Ramos (cell line): ENCODE results near the gene MTMR1.

Experiments used
- in situ Hi-C: fragments of 300-500 bp; cut with MboI; formaldehyde crosslinking; loops from one replicate; pipeline ENCODE4 v1.14.3; 2022; ENCODE audit warnings: low sequenced_read_pairs; ENCODE audit not compliant: unreplicated experiment

Gene MTMR1

DNA sequence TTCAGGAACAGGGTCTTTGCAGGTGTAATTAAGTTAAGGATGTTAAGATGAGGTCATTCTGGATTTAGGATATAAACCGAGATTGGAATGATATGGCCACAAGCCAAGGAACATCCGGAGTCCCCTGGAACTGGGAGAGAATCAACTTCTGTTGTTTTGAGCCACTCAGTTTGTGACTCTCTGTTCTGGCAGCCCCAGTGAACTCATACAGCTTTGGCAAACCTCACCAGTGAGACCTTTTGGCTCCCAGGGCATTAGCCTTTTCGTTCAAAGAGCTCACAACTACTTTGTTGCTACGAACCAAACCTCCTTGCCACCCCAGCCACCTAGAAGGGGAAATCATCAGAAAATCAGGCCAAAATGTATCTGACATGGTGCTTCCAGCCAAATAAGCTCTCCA, 80.4 kb downstream of the MTMR1 start:
- in situ Hi-C loops = loop anchor here (5.0 kb wide), 1 partner anchor 309 kb away; no protein-coding TSS in a partner anchor

DNA sequence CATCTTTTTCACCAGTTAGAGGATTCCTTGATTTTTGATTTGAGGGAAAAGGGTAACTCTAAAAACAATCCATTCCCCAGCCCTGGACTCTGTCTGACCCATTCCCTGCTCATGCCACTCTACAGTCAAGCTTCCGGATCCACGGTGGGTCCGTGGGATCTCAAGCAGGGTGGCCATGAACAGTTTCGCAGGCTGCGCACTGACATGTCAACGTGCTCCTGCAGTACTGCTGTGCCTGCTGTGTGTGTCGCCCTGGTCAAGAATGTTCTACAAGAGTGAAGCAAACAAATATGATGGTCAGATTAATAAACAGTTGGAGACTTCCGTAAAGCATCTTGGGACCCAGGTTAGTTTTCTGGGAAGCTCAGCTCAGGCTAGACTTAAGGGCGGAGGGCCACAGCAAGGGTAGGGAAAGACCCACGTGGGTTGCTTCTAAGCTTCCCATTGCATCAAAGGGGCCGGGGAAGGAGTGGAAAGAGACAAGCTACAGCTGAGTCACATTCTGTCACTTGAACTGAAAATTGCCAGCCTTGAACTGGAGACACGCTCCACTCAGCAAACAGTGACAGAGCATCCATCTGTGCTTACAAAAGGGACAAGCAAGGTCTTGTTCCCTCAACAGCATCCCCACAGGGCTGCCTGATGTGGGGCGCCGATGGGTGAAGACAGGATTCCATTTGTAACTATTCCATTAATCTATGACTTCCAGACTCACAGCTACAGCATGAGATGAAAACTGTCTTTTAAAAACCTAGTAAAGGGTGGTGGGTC, 81.8 kb downstream of the MTMR1 start:
- in situ Hi-C loops = loop anchor here (5.0 to 25.0 kb wide), 2 partner anchors 307 to 912 kb away; partner anchors contain the start of gene PRRG3

DNA sequence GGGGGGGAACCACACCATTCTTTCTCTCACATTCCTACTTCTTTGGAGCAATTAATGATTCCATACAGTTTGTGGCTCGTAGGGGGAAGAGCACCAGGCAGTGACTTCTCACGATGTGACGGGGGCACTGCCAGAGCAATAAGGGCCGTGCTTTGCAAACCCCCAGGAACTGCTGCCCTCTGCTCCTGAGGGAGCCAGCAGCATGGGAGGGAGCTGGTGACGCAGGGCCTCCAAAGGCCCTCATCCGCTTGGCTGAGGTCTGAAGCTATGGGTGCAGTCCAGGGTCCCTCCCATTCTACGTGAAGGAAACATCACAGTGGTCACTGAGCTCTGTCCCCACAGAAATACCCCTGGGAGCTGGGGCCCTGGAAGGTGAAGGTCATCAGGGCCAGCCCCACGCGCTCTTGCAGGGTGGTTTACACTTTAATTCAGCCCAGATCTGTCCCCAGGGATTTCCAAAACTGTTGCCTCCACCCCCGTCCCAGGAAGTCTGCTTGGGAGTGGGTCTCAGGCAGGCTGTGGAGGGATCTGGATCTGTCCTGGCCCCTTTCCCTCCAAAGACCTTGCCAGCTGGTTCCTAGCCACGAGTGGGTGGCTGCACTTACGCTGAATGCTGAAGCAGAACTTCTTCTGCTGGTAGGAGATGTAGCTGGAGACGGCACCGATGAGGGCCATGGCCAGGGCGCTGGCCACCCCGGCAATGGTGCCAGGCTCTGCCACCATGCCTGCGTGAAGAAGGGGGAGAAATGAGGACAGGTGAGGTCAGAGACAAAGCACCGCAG, 82.6 kb downstream of the MTMR1 start:
- in situ Hi-C loops = loop anchor here (25.0 kb wide), 1 partner anchor 912 kb away; the partner anchor contains the start of gene PRRG3

DNA sequence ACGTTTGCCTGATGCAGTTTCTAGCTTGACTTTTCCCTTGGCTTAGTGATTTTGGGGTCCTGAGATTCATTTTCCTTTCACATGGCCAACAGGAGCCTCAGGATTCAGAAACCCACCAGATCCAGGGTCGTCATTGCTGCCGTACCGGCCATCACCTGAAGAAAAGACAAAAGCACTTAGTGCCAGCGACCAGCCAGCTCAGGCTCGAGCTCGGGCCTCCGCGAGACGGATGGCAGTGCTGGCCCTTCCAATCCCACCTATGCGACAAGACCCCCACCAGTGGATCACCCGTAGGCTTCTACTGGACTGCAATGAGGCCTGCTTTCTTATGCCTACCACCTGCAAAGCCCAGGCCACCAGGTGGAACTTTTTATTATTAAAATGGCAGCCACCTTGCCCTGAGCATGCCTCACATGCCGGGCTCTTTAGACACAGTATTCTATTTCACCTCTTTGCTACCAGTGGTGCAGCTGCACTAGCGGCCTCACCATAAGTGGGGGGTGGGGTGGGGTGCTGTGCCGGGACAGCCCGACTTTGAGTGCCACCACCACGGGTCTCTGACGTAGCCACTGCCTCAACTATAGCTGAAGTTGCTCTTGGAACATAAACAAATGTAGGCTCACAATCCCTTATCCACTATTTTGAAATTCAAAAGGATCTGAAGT, 84.3 kb downstream of the MTMR1 start:
- in situ Hi-C loops = loop anchor here (25.0 kb wide), 1 partner anchor 910 kb away; the partner anchor contains the start of gene PRRG3

DNA sequence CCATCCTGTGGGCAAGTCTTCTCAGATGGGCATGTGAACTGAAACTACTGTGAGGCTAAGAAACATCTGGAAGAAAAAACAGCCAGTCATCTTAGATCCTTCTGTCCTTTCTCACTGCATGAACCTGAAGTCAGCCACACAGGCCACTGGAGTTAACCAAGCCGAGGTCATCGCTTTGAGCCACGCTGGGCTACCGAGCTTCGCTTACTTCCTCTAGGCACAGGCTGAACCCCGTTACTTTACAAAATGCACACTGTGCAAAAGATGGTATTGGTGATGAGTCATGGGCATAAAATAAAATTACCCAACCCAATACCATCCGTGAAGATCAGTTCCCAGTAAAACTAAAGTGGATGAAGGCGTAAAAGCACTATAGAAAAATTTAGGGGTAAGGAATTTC, 86.2 kb downstream of the MTMR1 start:
- in situ Hi-C loops = loop anchor here (25.0 kb wide), 1 partner anchor 908 kb away; the partner anchor contains the start of gene PRRG3

DNA sequence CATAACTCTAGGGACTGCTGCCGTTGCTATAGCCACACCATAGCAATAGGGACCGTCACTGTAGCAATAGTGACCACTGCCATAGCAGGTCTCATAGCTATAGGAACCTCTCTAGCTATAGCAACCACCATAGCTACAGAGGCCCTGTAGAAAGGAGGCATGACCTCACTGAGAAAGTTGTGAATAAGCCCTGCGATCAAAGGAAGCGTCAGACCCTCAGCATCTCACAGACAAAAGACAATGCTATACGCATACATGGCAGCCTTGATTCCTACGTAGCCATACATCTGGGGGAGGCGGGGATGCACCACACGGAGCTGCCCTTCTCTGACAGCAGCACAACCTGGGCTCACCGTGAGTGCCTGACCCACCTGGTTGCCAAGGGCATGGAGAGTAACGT, 88.5 kb downstream of the MTMR1 start:
- in situ Hi-C loops = loop anchor here (25.0 kb wide), 1 partner anchor 906 kb away; the partner anchor contains the start of gene PRRG3

DNA sequence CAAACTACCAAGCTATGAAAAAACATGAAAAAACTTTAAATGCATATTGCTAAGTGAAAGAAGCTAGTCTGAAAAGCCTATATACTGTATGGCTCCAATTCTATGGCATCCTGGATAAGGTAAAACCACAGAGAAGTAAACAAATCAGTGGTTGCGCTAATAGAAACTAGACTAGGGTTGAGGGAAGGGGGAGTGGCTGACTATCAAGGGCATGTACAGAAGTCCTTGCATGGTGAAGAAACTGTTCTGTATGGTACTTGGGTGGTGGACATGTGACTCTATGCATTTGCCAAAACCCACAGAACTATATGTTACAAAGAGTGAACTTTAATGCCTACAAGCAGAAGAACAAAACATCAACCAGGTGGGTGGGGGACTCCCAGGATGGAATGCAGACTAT, 96.8 kb downstream of the MTMR1 start:
- in situ Hi-C loops = loop anchor here (25.0 kb wide), 1 partner anchor 897 kb away; the partner anchor contains the start of gene PRRG3

DNA sequence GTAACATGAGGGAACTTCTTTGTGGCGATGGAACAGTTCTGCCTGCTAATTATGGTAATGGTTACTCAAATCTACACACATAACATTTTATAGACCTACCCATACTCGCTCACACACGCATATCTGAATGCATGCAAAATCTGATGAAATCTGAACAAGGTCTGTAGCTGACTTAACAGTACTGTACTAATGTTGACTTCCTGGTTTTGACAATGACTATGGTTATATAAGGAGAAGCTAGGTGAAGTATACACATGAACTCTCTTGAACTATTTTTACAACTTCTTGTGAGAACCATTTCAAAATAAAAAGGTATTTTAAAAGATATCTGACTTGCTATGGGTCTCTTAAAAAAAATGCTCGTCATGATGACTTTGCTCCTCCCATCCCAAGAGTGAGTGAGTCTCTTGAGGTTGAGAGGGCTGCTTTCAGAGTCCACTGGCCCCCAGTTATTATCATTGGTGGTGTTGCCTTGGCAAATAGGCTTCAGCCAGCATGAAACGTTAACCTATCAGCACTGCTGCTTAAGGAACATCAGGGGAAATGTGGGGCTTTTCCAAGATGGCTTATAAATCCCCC, 99.8 kb downstream of the MTMR1 start:
- in situ Hi-C loops = loop anchor here (25.0 kb wide), 1 partner anchor 894 kb away; the partner anchor contains the start of gene PRRG3

DNA sequence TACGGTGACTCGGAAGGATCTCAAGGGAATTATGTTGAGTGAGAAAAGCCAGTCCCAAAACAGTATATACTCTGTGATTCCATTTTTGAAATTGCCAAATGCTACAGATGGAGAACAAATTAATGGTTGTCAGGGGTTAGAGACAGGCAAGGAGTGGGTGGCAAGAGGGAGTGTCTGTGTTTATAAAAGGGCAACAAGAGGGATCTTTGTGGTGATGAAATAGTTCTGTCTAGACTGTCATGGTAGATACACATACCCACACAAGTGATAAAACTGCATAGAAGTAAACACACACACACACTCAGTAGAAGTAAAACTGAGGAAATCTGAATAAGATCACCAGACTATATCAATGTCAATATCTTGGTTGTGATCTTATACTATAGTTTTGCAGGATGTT, 112.5 kb downstream of the MTMR1 start:
- in situ Hi-C loops = no loop called here

DNA sequence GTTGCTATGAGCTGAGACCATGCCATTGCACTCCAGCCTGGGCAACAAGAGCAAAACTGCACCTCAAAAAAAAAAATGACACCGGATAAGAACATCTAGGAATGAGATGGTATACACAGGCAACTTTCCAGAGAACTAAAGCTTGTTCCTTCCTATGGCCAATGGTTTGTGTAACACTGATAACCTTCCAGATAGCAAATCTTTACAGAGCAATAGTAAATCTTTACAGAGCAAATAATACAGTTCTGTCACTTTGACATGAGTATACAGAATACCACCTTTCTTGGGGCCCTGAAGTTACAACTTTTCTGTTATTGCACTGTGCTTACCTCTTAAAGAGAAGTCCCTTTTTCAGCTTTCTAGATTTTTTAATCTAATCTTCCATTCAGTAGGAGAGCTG, 113.6 kb downstream of the MTMR1 start:
- in situ Hi-C loops = no loop called here

DNA sequence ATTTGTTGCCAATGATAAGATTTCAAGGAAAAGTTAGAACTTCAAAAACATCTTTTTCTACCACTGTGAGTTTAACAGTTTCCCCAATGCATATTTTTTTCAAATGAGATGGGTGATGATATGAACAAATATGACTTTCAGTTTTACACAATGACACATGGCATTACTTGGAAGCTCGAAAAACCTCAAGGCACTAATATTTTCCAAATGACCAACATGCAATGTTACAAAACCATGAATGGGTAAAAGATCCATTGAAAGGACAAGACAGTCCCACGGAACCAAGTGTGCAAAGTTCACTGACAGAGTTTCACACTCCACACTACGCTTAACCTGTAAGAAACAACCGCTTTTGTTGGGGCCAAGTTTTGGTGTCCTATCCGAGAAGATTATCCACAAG, 120.7 kb downstream of the MTMR1 start:
- in situ Hi-C loops = no loop called here
